ENCODE measurements around the gene ANAPC16. TPM values are rescaled to one million over a fixed set of nuclear protein-coding genes. Genes with fewer than 3 reads are reported as not detected.

Gene ANAPC16
- total RNA-seq, 1 experiment from 2014 or later = 118 TPM

DNA sequence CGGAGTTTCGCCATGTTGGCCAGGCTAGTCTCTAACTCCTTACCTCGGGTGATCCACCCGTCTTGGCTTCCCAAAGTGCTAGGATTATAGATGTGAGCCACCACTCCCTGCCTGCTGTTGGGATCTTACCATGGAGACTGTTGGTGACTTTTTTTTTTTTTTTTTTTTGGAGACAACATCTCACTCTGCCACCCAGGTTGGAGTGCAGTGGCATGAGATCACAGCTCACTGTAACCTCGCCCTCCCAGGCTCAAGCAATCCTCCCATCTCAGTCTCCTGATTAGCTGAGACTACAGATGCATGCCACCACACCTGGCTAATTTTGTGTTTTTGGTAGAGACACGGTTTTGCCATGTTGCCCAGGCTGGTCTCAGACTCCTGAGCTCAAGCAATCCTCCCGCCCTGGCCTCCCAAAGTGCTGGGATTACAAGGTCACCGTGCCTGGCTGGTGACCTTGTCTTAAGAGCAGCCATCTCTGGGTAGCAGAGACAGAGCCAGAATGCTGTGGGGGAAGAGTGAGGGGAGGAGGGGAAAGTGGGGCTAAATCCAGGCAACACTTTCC lies 26.0 kb downstream of the ANAPC16 start:
- CTCF ChIA-PET = interaction anchor here (0.6 to 1.2 kb wide), 2 partner anchors 96 to 124 kb away, joined by 3 read pairs; no protein-coding TSS in a partner anchor
- Mint-ChIP-seq H3K4me3 (ENCODE audit: low read depth, unreplicated experiment) (no peak overlapping the region), H3K27me3 (ENCODE audit: unreplicated experiment) (no peaks in the 10 kb centered on the region), H3K36me3 (ENCODE audit: insufficient read depth, unreplicated experiment) (peaks cover 41% of the 10 kb centered on the region), H3K27ac (ENCODE audit: unreplicated experiment) (no peak overlapping the region), H3K9me3 (ENCODE audit: low read depth, unreplicated experiment) (no peaks in the 10 kb centered on the region), H3K4me1 (ENCODE audit: low read depth, unreplicated experiment) (peaks cover 59% of the 10 kb centered on the region)
- no TSS peak for BruUV-seq (replicated peaks)
- intact Hi-C loops (cut with micrococcal nuclease; ENCODE audit: unreplicated experiment) = no loop called here
- TF ChIP-seq CTCF (IDR thresholded peaks at IDR 0.05; ENCODE audit: unreplicated experiment) = no peak
- no peak for DNase-seq

DNA sequence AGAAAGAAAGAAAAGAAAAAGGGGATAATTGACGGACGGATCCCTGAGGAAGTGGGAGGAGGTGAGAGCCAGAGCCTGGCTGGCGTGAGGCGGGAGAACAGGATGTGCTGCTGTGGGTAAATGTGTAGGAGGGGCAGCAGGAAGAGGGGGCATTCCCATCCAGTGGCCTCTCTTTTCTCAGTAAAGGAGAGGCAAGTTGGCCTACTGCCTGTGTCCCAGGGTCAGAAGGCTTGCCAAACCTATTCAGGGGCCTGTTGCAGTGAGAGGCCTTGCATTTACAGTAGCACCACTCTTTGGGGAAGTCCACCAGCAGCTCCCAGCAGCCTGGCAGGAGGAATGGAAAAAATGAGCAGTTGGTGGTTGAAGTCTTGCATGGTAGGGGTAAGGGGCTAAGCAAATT lies 26.9 kb downstream of the ANAPC16 start:
- TF ChIP-seq CTCF (IDR thresholded peaks at IDR 0.05; ENCODE audit: unreplicated experiment) = no peak
- H3K36me3 Mint-ChIP-seq (ENCODE audit: insufficient read depth, unreplicated experiment) = peaks cover 32% of the 10 kb centered on the region
- no TSS peak for BruUV-seq (replicated peaks)
- CTCF ChIA-PET = interaction anchor here (1.2 kb wide), 1 partner anchor 95 kb away, joined by 3 read pairs; no protein-coding TSS in a partner anchor
- DNase-seq = no peak
- intact Hi-C loops (cut with micrococcal nuclease; ENCODE audit: unreplicated experiment) = no loop called here
- H3K27me3 Mint-ChIP-seq (ENCODE audit: unreplicated experiment) = no peaks in the 10 kb centered on the region
- no peaks in the 10 kb centered on the region for H3K9me3 Mint-ChIP-seq (ENCODE audit: low read depth, unreplicated experiment)
- peaks cover 60% of the 10 kb centered on the region for H3K4me1 Mint-ChIP-seq (ENCODE audit: low read depth, unreplicated experiment)
- H3K4me3 Mint-ChIP-seq (ENCODE audit: low read depth, unreplicated experiment) = peak overlapping the region; percentile 16
- H3K27ac Mint-ChIP-seq (ENCODE audit: unreplicated experiment) = peak overlapping the region; percentile 95

GRCh38 chr10:72243822-72244437 lies 28.1 kb downstream of the ANAPC16 start:
- CTCF ChIA-PET = no interaction called here
- DNase-seq = peak; percentile 72
- Mint-ChIP-seq H3K4me3 (ENCODE audit: low read depth, unreplicated experiment) (peak overlapping the region; percentile 13), H3K27ac (ENCODE audit: unreplicated experiment) (peak overlapping the region; percentile 95), H3K9me3 (ENCODE audit: low read depth, unreplicated experiment) (no peaks in the 10 kb centered on the region), H3K36me3 (ENCODE audit: insufficient read depth, unreplicated experiment) (peaks cover 35% of the 10 kb centered on the region), H3K27me3 (ENCODE audit: unreplicated experiment) (no peaks in the 10 kb centered on the region), H3K4me1 (ENCODE audit: low read depth, unreplicated experiment) (peaks cover 73% of the 10 kb centered on the region)
- intact Hi-C loops (cut with micrococcal nuclease; ENCODE audit: unreplicated experiment) = loop anchor here (2.0 kb wide), 2 partner anchors 29 to 93 kb away; partner anchors contain the start of gene DDIT4
- BruUV-seq (replicated peaks) = no TSS peak
- peak; percentile 59 for TF ChIP-seq CTCF (IDR thresholded peaks at IDR 0.05; ENCODE audit: unreplicated experiment)

DNA sequence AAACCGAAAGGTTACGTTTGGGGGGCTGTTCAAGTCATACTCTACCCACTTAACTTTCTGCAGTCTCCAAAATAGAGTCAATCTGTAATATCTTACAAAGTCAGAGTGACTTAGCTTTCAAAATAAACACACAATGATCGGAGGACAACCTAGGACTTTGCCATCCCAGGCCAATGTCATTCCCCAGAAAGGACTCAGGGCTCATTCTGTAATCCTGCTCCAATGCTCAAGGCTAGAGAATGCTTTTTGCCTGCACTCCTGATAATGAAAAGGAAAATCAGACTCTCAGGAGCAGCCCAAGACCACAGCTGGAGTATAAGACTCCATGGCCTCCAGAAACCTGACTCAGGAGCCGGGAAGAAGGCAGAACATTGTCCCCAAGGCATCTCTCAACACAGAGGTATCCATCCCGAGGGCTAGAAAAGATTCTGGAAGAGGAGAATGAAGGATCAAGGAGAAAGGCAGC lies 28.8 kb downstream of the ANAPC16 start:
- intact Hi-C loops (cut with micrococcal nuclease; ENCODE audit: unreplicated experiment) = loop anchor here (2.0 kb wide), 2 partner anchors 28 to 92 kb away; partner anchors contain the start of gene DDIT4
- Mint-ChIP-seq H3K4me3 (ENCODE audit: low read depth, unreplicated experiment) (peak overlapping the region; percentile 13), H3K27me3 (ENCODE audit: unreplicated experiment) (no peaks in the 10 kb centered on the region), H3K27ac (ENCODE audit: unreplicated experiment) (peak overlapping the region; percentile 95), H3K9me3 (ENCODE audit: low read depth, unreplicated experiment) (no peaks in the 10 kb centered on the region), H3K4me1 (ENCODE audit: low read depth, unreplicated experiment) (peaks cover 75% of the 10 kb centered on the region), H3K36me3 (ENCODE audit: insufficient read depth, unreplicated experiment) (peaks cover 37% of the 10 kb centered on the region)
- no TSS peak for BruUV-seq (replicated peaks)
- no peak for TF ChIP-seq CTCF (IDR thresholded peaks at IDR 0.05; ENCODE audit: unreplicated experiment)
- DNase-seq = no peak
- CTCF ChIA-PET = no interaction called here
